CD4-positive, alpha-beta T cell treated with Interleukin-17A for 4 hours (primary cell): ENCODE results near the gene LRIT1.

Experiments
- DNase-seq: peaks from one replicate; pipeline ENCODE4 v3.0.0-alpha.2; 2020; ENCODE audit warnings: mixed read lengths

Gene LRIT1

GRCh38 chr10:84214046-84214572 is 27.2 kb downstream of the LRIT1 start:
- no peak for DNase-seq

DNA sequence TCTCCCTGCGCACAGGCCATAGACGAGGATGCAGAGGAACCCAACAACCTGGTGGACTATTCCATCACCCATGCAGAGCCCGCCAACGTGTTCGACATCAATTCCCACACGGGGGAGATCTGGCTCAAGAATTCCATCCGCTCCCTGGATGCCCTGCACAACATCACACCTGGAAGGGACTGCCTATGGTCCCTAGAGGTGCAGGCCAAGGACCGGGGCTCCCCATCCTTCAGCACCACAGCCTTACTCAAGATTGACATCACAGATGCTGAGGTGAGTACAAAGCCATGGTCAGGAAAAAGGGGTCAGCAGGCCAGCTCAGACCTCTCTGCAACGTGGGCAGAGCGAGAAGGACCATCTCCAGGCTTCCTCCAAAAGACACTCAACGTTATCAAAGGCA is 28.3 kb downstream of the LRIT1 start:
- DNase-seq: no peak

DNA sequence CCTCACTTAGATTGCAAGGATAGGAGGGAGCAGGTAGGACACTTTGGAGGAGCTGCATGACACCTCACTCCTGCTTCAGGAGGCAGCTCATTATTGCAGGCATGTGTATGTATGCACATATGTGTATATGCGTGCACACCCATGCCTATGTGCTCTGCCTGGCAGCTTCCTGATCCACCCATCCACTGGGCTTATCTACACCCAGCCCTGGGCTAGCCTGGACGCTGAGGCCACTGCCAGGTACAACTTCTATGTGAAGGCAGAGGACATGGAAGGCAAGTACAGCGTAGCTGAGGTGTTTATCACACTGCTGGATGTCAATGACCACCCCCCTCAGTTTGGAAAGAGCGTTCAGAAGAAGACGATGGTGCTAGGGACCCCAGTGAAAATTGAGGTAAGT is 29.3 kb downstream of the LRIT1 start:
- no peak for DNase-seq

GRCh38 chr10:84211566-84211965 is 29.8 kb downstream of the LRIT1 start:
- no peak for DNase-seq

DNA sequence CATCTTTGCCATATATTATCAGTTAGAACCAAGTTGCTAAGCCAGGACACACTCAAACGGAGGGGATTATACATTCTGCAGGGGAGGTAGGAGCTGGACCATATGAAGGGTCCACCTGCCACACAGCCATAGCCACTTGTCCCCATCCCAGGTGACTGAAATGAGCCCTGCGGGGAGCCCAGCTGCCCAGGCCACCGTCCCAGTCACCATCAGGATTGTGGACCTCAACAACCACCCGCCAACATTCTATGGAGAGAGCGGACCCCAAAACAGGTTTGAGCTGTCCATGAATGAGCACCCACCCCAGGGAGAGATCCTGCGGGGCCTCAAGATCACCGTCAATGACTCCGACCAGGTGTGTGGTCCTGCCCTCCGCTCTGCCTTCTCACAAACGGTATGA is 33.3 kb downstream of the LRIT1 start:
- no peak for DNase-seq

GRCh38 chr10:84205853-84206525 is 35.4 kb downstream of the LRIT1 start:
- DNase-seq: no peak

DNA sequence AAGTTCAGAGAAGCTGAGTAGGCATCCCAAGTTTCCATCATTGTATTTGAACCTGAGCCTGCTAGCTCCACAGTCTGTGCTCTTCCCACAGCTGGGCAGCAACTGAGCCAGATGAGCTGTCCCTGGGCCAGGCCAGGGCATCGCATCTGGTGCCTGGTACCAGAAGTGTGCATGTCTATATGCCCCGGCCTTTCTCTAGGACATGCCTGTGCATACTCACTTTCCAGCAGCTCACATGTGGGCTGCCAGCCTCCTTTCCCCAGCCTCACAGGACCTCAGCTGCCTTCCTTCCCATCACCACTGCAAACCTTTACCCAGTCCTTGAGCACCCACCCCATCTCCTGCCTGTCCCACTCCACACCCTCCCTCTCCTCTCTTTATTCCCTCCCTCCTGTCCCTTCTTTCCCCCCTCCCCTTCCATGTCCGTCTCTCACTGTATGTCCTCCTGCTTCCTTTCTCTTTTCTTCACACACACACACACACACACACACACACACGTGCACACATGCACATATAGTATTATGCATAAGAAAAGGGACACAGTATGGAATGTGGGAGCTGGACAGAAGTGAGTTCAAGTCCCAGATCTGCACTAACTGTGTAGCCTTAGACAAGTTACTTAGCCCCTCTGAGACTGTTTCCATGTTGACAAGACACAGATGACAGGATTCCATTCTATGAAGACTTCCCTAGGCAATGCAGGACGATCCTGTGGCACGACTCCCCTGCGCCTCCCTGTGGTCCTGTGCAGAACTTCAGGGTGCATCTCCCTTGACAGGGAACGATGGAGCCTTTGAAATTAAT is 36.1 kb downstream of the LRIT1 start:
- DNase-seq: peak; percentile 75

DNA sequence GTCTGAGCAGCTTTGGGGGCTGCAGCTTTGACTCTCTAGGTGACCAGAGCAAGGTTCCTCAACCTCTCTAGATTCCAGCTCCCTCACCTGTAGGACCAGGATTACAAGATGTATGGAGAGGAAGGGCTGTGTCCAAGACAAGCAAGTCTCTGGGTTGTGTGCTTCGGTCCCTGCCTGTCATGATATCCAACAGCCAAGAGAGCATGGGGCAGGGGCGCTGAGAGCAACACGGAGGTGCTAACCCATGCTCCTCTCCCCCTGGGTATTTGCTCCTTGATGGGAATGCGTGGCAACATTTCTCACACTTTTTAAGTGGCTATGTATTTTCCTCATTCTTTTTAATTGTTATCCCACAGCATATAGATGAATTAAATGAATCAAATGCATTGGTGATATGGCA is 36.7 kb downstream of the LRIT1 start:
- no peak for DNase-seq

DNA sequence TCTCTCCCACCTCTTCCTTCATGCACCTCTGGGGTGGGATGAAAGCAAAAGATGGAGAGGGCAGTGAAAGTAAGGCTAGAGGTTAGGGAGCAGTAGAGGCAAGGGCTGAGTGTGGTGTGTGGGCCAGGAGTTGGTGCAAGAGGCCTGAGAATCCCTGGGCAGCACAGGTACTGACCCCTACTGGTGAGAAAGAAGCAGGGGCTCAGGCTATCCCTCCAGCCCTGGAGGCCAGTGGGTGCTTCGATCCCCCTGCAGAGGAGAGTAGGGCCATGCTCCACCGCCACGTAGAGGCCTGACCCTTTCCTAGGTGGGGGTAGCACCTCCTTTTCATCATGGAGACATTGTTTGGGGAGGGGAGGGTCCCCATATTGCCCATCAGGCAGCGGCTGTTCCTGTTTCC is 37.2 kb downstream of the LRIT1 start:
- no peak for DNase-seq

DNA sequence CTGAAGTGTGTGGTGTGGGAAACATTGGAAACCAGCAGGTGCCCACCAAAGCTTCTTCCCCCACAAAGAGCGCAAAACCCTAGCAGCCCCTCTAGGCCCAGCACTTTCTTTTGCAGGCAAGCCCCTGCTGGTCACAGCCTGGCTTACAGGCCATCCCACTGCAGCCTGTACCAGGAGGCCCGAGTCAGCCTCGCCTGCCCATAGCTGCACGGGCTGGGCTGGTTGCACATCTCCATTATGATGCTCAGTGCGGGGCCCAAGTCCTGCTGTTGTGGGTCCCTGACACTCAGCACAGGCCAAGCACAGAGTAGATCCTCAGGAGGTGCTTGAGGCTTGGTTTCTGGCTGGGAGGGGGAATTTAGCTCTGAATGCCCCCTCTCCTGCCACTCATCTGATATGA is 39.0 kb downstream of the LRIT1 start:
- DNase-seq: no peak

GRCh38 chr10:84201682-84202081 is 39.7 kb downstream of the LRIT1 start:
- no peak for DNase-seq

DNA sequence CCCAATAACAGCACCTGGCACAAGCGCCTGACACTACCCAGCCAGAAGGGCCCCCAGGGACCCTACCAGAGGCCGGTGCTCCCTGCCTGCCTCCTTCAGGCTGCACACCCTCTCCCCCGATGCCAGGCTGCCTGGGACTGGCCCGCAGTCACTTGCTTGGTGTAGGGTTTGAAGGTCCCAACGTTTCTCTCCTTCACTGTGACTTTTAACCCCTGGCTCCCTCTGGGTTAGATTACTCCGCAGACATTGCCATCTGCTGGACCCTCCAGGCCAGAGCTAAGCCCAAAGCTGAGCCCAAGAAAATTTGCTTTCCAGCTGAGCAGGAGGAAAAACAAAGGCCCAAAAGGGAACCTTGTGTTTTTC is 40.1 kb downstream of the LRIT1 start:
- no peak for DNase-seq

GRCh38 chr10:84200537-84201243 is 40.7 kb downstream of the LRIT1 start:
- DNase-seq: no peak

DNA sequence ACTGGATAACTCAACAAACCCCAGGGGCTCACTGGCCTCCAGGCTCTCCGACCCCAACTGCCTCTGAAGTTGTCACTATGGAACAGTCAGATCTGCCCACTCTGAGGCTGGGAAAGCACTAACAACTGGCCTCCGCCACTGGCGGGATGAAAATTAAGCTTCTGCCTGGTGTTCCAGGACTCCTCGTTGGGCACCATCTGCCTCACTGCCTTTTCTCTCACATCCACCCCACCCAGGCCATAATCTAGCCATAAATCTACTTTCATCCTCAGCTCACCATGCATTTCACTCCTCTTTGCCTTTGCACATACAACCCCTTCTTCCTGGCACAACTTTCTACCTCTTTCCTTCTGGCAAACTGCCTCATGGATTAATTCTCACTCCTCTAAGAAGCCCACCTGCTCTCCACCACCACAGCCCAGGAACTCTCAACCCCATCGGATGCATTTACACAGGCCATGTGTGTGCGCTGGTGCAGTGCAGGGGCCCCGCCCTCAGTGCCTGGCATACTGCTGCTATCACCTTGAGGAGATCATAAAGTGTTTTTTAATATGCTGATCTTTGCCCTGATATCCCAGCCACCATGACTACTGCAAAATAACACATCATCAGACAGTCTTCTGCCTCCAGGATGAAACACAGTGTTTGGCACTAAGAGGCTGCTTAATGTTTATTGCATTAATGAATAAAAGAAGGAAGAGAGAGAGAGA is 43.0 kb downstream of the LRIT1 start:
- DNase-seq: no peak

GRCh38 chr10:84197643-84198042 is 43.7 kb downstream of the LRIT1 start:
- no peak for DNase-seq

DNA sequence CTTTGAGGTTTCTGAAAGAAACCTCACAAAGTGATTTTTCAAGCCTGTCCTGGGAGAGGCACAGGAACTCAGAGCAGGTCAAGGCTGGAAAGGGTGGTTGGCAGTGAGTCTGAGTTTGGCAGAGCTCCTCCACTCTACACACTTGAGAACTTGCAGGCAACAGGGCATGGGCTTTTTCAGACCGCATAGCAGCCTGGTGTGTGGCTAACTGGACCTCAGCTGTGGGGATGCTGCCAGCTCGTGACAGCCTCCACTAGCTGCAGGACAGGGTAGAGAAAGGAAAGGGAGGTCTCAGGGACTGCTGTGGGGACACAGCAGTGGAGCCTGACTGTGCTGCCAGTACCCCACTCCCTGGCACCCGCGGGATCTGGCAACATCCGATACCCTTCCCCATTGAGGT is 44.4 kb downstream of the LRIT1 start:
- no peak for DNase-seq

DNA sequence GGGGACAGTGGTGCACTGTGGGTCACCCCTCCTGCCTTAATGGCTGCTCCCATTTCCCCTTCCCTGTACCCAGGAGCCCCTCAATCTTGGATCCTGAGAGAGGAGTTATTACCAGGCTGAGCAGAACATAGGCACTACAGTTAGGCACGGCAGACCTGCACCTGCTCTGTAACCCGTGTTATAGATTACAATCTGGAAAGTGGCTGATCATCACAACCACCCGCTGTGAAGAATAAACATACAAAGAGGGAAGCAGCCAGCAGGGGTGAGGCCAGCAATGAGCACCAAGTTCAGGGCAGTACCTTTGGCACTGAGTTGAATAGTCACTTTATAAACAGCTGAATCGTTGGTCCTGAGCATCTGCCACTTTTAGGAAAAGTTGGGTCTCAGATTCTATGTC is 45.3 kb downstream of the LRIT1 start:
- DNase-seq: no peak

DNA sequence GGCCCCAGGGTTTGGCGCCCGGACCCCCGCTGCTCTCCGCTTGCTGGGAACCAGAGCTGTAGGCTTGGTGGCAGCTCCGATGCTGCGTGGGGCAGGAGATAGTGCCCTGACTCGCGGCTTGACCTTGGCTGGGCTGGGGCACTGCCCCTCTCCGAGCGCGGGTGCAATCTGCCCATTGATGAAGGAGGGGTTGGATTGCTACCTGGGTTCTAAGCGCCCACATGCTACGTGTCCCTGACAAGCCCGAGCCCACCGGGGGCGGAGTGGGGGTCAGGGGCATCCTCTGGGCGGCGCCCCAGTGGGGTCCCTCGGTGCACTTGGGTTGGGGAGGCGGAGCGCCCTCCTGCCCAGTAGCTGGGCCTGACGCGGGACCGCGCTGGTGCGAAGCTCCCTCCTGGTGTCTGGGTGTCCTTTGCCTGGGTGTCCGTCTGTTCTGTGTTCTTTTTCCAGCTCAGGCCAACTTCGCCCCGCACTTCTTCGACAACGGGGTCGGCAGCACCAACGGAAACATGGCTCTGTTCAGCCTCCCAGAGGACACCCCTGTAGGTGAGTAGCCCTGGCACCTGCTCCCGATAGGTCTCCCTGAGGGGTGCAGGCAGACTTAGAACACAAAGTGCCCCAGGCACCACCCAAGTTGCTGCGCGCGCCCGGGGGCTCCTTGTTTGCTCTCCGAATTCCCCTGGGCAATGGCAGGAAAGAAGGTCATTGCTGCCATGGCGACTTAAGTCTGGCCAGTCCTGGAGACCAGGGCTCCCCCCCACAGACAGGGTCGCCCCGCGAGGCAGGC is 46.1 kb downstream of the LRIT1 start:
- DNase-seq: no peak

DNA sequence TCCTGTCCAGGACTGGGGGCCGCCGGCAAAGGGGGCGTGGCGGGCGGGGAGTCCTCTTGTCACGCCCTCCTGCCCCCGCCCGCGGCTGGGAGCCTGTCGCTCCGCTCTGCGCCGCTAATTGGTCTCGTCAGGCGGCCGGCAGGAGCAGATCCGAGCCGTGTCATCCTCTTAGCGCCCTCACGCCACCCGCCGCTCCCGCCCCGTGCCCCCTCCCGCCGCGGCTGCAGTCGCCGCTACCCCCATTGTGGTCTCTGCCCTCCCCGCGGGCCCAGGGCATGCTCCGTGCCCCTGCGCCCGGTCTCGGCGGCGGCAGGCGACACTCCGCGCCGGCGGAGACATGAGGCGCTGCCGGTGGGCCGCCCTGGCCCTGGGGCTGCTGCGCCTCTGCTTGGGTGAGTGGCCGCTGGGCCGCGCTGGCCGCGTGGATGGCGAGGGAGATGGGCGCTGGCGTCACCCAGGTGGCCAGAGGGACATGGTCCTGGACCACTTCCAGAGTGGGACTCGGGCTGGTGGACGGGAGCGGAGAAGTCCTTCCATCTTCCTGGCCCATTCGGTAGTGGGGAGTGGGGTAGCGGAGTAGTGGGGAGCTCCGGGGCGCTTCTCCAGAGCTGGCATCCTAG is 46.8 kb downstream of the LRIT1 start, which contains the start of gene CDHR1:
Gene CDHR1, plus strand, starts transcription at position 114 of the 620 bp plus-strand sequence. Its CDS starts 224 bp downstream, at position 338.
- DNase-seq: peak; percentile 47

DNA sequence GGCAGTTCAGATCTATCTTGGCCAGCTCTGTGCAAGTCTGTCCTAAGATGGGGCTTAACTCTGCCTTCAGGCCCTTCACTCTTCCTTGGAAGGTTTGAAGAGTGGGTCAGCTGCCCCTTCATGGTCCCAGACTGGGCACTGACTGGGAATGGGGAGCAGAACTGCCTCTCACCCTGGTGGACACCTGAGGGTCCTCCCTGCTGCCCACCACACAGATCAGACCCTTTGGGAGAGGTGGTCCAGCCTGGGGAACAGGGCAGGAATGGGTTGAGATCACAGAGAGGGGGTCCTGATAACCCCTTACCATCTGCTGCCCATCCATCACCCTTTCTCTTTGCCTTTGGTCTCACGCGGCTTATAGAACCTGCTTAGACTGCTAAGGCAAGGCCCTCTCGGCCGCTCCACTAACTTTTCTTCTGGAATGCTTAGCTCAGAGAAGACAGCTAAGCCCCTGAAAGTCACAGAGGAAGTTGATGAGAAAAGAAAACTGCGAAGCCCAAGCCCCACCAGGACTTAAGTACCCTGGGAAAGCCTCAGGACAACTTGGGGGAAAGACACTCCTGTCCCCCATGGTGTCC is 47.4 kb downstream of the LRIT1 start:
- DNase-seq: no peak

GRCh38 chr10:84193327-84193726 is 48.0 kb downstream of the LRIT1 start:
- no peak for DNase-seq
